H1 (cell line): ENCODE data around the gene TMEM144. TPM values are rescaled to one million over a fixed set of nuclear protein-coding genes. Genes with fewer than 3 reads are reported as not detected.
A peak's percentile ranks its signal among the peaks of the same experiment; 100 is the strongest.

Source experiments
- BRCA1 ChIP-seq: IDR thresholded peaks from 2 replicates; pipeline ENCODE4 v1.6.1; 2012; ENCODE audit warnings: low read depth, low read length, improper control_type of control experiment
- CREB1 ChIP-seq: IDR thresholded peaks from 2 replicates; pipeline ENCODE4 v1.6.1; 2012; ENCODE audit warnings: inconsistent platforms
- FOSL1 ChIP-seq: IDR thresholded peaks from 2 replicates; pipeline ENCODE4 v1.6.1; 2011; ENCODE audit warnings: mild to moderate bottlenecking, low read depth, low read length, moderate library complexity; ENCODE audit not compliant: insufficient read depth
- GABPA ChIP-seq: IDR thresholded peaks from 2 replicates; pipeline ENCODE4 v1.6.1; 2011; ENCODE audit warnings: mild to moderate bottlenecking, low read length, moderate library complexity, borderline replicate concordance; ENCODE audit not compliant: insufficient read depth
- JUND ChIP-seq: IDR thresholded peaks from 2 replicates; pipeline ENCODE4 v1.6.1; 2011; ENCODE audit warnings: mild to moderate bottlenecking, improper control_type of control experiment, low read length
- KDM4A ChIP-seq: IDR thresholded peaks from one replicate; pipeline ENCODE4 v1.7.1; 2012; ENCODE audit warnings: low read depth, mild to moderate bottlenecking, moderate library complexity, low read length, inconsistent platforms; ENCODE audit not compliant: severe bottlenecking
- POLR2AphosphoS5 ChIP-seq: IDR thresholded peaks from 2 replicates; pipeline ENCODE4 v1.6.1; 2011; ENCODE audit warnings: low read depth, low read length
- POU5F1 ChIP-seq: IDR thresholded peaks from 2 replicates; pipeline ENCODE4 v1.6.1; 2011; ENCODE audit warnings: low read depth, mild to moderate bottlenecking, low read length, moderate library complexity
- RAD21 ChIP-seq, 2 experiments: IDR thresholded peaks in 1 of 2; conservative IDR thresholded peaks in 1 of 2; 2 replicates each; pipeline ENCODE4 v1.6.1; 2011; ENCODE audit warnings: low read depth in 2 of 2, low read length in 2 of 2, improper control_type of control experiment in 1 of 2, inconsistent platforms in 1 of 2, mild to moderate bottlenecking in 1 of 2, moderate library complexity in 1 of 2
- SIN3A ChIP-seq, 2 experiments: IDR thresholded peaks in 1 of 2; conservative IDR thresholded peaks in 1 of 2; 2 replicates each; pipeline ENCODE4 v1.6.1; 2011 to 2012; ENCODE audit warnings: low read length in 2 of 2, improper control_type of control experiment in 1 of 2, low read depth in 1 of 2, mild to moderate bottlenecking in 1 of 2
- SP1 ChIP-seq: IDR thresholded peaks from 2 replicates; pipeline ENCODE4 v1.6.1; 2011; ENCODE audit warnings: low read depth, low read length
- SP2 ChIP-seq: IDR thresholded peaks from 2 replicates; pipeline ENCODE4 v1.6.1; 2012; ENCODE audit warnings: mild to moderate bottlenecking, low read length, inconsistent platforms
- SP4 ChIP-seq: IDR thresholded peaks from 2 replicates; pipeline ENCODE4 v1.6.1; 2012; ENCODE audit warnings: low read length, inconsistent platforms
- TBP ChIP-seq: IDR thresholded peaks from 2 replicates; pipeline ENCODE4 v1.6.1; 2011; ENCODE audit warnings: low read depth, low read length, improper control_type of control experiment
- TEAD4 ChIP-seq: IDR thresholded peaks from 2 replicates; pipeline ENCODE4 v1.6.1; 2012; ENCODE audit warnings: low read depth, low read length, inconsistent platforms, mixed read lengths
- USF2 ChIP-seq: IDR thresholded peaks from 2 replicates; pipeline ENCODE4 v1.6.1; 2011; ENCODE audit warnings: low read length, improper control_type of control experiment
- polyA plus RNA-seq, 7 experiments: library from polyadenylated mRNA; depleted of rRNA in 3 of 7; stranded (reverse) in 5 of 7; unstranded in 2 of 7; fragments of >200 nt in 5 of 7; fragments of 200-250 nt in 2 of 7; gene quantifications; 1 replicate in 5 of 7; 2 replicates in 1 of 7; 4 replicates in 1 of 7; pipeline versions ENCODE4 v1.2.1 to v1.2.3, GENCODE V29; 2011 to 2013; ENCODE audit warnings: missing spikeins in 2 of 7, mixed read lengths in 2 of 7
- total RNA-seq: library from RNA; stranded (reverse); fragmentation: NEBNext Ultra II Directional; extraction: Animal tissue kit (Norgen Biotek cat#: 25700); gene quantifications from 2 replicates; pipeline ENCODE4 v1.2.1, GENCODE V29; 2021
- TF ChIP-seq, protein P1 (sequence below), 3 experiments: IDR thresholded peaks; 1 replicate in 2 of 3; 2 replicates in 1 of 3; pipeline versions ENCODE4 v1.5.1 to v1.6.1; 2011; ENCODE audit warnings: low read length in 3 of 3, mild to moderate bottlenecking in 3 of 3, inconsistent platforms in 2 of 3, low read depth in 1 of 3, moderate library complexity in 1 of 3; ENCODE audit not compliant: insufficient read depth in 1 of 3; ENCODE audit errors: control extremely low read depth in 1 of 3
- TF ChIP-seq, protein P2 (sequence below): IDR thresholded peaks from 2 replicates; pipeline ENCODE4 v1.6.1; 2012; ENCODE audit warnings: inconsistent platforms

Gene TMEM144
- total and polyA plus RNA-seq, 2 of the 8 experiments (the other 6 are each of a cell fraction or from before 2014, with no cell fraction given): 1.9 to 2.6 TPM

DNA sequence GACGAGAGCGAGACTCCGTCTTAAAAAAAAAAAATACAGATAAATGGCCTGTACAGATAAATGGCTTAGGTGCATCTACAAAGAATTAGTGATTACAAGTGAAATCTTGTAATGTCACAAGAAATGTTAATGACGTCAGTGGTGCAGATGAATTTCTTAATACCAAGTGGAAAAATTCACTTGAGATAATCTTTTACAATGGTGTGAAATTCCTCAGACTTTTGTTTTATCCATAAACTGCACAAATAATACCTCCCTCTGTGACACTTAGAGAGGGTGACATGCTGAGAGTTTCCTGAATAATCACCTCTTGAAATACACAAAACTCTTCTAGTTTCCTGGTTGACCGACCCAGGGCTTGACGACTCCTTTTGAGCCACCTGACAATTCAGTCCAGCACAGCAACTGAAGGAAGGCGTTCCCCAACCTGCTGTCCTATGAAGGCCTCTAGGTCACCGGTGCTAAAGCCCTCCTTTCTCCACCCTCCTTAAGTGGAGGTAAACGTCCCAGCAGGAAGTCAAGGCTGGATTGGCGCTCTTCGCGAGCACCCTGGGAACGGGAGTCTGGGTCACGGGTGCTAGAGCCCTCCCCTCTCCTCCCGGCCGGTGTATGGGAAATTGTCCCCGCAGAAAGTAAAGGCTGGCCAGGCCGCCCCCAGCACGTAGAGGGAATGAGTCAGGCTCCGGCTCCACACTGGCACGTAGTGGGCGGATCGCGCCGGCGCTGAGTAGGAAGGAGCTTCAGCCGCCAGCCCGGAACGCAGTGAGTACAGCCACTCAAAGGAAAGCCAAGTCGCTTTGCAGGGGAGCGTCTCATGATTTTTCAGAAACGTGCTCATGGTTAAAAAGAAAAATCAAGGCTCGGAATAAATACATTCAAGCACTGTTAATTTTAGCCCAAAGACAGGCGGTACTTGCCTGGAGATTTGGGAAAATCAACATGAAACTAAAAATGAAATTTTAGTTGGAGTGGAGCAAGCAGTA is at the start of gene TMEM144 (continued):
- no peak for TF ChIP-seq SIN3A (conservative IDR thresholded peaks at IDR 0.05 in 1 of 2, IDR thresholded peaks at IDR 0.05 in 1 of 2; ENCODE audit: low read depth in 1 of 2, low read length in 2 of 2)
- TF ChIP-seq TEAD4: peak; percentile 30; the same call in 1 of the 2 replicates
- no peak for TF ChIP-seq POU5F1
- peak; percentile 59 for TF ChIP-seq KDM4A
- TF ChIP-seq BRCA1: no peak
- peak in 1 of 2 experiments; percentile 28; a peak in 2 of 4 replicates for TF ChIP-seq RAD21 (IDR thresholded peaks at IDR 0.05 in 1 of 2, conservative IDR thresholded peaks at IDR 0.05 in 1 of 2; ENCODE audit: low read depth in 2 of 2, low read length in 2 of 2)
- no peak for TF ChIP-seq GABPA
- TF ChIP-seq FOSL1: no peak
- peak; percentile 46; the same call in 1 of the 2 replicates for TF ChIP-seq TBP
- TF ChIP-seq SP2: no peak
- TF ChIP-seq, protein P1, sequence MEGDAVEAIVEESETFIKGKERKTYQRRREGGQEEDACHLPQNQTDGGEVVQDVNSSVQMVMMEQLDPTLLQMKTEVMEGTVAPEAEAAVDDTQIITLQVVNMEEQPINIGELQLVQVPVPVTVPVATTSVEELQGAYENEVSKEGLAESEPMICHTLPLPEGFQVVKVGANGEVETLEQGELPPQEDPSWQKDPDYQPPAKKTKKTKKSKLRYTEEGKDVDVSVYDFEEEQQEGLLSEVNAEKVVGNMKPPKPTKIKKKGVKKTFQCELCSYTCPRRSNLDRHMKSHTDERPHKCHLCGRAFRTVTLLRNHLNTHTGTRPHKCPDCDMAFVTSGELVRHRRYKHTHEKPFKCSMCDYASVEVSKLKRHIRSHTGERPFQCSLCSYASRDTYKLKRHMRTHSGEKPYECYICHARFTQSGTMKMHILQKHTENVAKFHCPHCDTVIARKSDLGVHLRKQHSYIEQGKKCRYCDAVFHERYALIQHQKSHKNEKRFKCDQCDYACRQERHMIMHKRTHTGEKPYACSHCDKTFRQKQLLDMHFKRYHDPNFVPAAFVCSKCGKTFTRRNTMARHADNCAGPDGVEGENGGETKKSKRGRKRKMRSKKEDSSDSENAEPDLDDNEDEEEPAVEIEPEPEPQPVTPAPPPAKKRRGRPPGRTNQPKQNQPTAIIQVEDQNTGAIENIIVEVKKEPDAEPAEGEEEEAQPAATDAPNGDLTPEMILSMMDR (IDR thresholded peaks at IDR 0.05; ENCODE audit: control extremely low read depth in 1 of 3, insufficient read depth in 1 of 3, low read depth in 1 of 3, low read length in 3 of 3): peak in 1 of 3 experiments; percentile 9; a peak in 1 of 4 replicates
- TF ChIP-seq, protein P2, sequence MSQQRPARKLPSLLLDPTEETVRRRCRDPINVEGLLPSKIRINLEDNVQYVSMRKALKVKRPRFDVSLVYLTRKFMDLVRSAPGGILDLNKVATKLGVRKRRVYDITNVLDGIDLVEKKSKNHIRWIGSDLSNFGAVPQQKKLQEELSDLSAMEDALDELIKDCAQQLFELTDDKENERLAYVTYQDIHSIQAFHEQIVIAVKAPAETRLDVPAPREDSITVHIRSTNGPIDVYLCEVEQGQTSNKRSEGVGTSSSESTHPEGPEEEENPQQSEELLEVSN: no peak
- TF ChIP-seq SP4: no peak
- TF ChIP-seq JUND: peak; percentile 72
- TF ChIP-seq SP1: no peak
- TF ChIP-seq USF2: no peak
- TF ChIP-seq POLR2AphosphoS5: 0 out of 2 replicates have a peak, but pooled peaks have one; percentile 37
- no peak for TF ChIP-seq CREB1
